ENCODE results near the gene ASCL2. TPM values are rescaled to one million over a fixed set of nuclear protein-coding genes. Genes with fewer than 3 reads are reported as not detected.

ASCL2 gene
- total and polyA plus RNA-seq, 10 of the 15 experiments (the other 5 are each of a cell fraction or from before 2014, with no cell fraction given) = not detected

DNA sequence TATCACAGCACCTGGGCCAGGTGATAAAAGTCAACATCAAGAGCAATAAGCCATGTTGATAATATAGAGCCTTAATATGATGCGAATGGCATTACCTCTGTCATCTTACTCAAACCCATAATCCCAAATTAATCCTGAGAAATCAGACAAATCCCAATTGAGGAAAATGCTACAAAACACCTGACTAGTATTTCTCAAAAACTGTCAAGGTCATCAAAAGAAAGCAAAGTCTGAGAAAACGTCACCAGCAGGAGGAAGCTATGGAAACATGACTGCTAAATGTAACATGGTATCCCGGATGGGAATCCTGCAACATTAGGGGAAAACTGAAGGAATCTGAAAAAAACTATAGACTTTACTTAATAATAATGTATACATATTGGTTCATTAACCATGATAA, 29.6 kb downstream of the ASCL2 start:
- Histone ChIP-seq H3K9ac (ENCODE audit: control insufficient read depth, insufficient read depth, low read length) (no peak overlapping the region), H4K20me1 (ENCODE audit: control insufficient read depth, insufficient read depth) (no peaks in the 10 kb centered on the region), H3K79me2 (ENCODE audit: control insufficient read depth, insufficient read depth, low read length) (no peaks in the 10 kb centered on the region), H3K27ac (ENCODE audit: control insufficient read depth, insufficient read depth) (no peak overlapping the region), H3K4me1 (ENCODE audit: control insufficient read depth, insufficient read depth, low read length) (no peaks in the 10 kb centered on the region), H3K4me3 (no peak overlapping the region), H3K27me3 (replicated peaks in 1 of 2; ENCODE audit: control insufficient read depth in 2 of 2, insufficient read depth in 2 of 2, low read length in 1 of 2) (no peaks in the 10 kb centered on the region; a peak in 1 of 4 replicates), H3K4me2 (ENCODE audit: control insufficient read depth, insufficient read depth) (no peak overlapping the region), H3K36me3 (ENCODE audit: control insufficient read depth in 2 of 2, insufficient read depth in 2 of 2, low read length in 1 of 2) (no peaks in the 10 kb centered on the region), H3K9me3 (replicated peaks; ENCODE audit: control insufficient read depth, insufficient read depth, low read length) (no peaks in the 10 kb centered on the region), H2AFZ (ENCODE audit: control insufficient read depth, low read depth, low read length) (no peak overlapping the region)
- WGBS (ENCODE audit: insufficient coverage, insufficient replicate concordance, low lambda C conversion rate, missing lambda C conversion rate) = 51% methylated on average over 3 of the region's 3 CpGs
- ChIA-PET RAD21 (ENCODE audit: unreplicated experiment) (no interaction called here), SMC1A (ENCODE audit: uncharacterized antibody, unreplicated experiment) (no interaction called here), POLR2A (no interaction called here), CTCF (no interaction called here)
- TF ChIP-seq POLR2AphosphoS2 (IDR thresholded peaks at IDR 0.05; ENCODE audit: low read depth, low read length) (no peak), RAD51 (IDR thresholded peaks at IDR 0.05) (no peak), WRNIP1 (IDR thresholded peaks at IDR 0.05; ENCODE audit: borderline replicate concordance, low read depth, low read length) (no peak), PRDM15 (CRISPR knock-in tag; IDR thresholded peaks at IDR 0.05) (no peak), IKZF1 (conservative IDR thresholded peaks at IDR 0.05) (no peak), ZNF217 (IDR thresholded peaks at IDR 0.05) (no peak), KDM1A (IDR thresholded peaks at IDR 0.05; ENCODE audit: borderline replicate concordance) (no peak), EP300 (IDR thresholded peaks at IDR 0.05; ENCODE audit: borderline replicate concordance in 1 of 2, control insufficient read depth in 1 of 2, low read depth in 2 of 2, low read length in 2 of 2) (no peak), FOXM1 (IDR thresholded peaks at IDR 0.05; ENCODE audit: low read depth, low read length) (no peak), CBFB (IDR thresholded peaks at IDR 0.05; ENCODE audit: low read depth) (no peak), RB1 (IDR thresholded peaks at IDR 0.05; ENCODE audit: borderline replicate concordance) (no peak), POLR2A (IDR thresholded peaks at IDR 0.05; ENCODE audit: low read depth, low read length) (no peak), MEF2B (IDR thresholded peaks at IDR 0.05; ENCODE audit: partially characterized antibody, poor library complexity, severe bottlenecking) (no peak)
- TF ChIP-seq, protein P1, sequence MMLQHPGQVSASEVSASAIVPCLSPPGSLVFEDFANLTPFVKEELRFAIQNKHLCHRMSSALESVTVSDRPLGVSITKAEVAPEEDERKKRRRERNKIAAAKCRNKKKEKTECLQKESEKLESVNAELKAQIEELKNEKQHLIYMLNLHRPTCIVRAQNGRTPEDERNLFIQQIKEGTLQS (IDR thresholded peaks at IDR 0.05; ENCODE audit: borderline replicate concordance, extremely low read depth, low read depth, low read length) = no peak
- TF ChIP-seq, protein P2, sequence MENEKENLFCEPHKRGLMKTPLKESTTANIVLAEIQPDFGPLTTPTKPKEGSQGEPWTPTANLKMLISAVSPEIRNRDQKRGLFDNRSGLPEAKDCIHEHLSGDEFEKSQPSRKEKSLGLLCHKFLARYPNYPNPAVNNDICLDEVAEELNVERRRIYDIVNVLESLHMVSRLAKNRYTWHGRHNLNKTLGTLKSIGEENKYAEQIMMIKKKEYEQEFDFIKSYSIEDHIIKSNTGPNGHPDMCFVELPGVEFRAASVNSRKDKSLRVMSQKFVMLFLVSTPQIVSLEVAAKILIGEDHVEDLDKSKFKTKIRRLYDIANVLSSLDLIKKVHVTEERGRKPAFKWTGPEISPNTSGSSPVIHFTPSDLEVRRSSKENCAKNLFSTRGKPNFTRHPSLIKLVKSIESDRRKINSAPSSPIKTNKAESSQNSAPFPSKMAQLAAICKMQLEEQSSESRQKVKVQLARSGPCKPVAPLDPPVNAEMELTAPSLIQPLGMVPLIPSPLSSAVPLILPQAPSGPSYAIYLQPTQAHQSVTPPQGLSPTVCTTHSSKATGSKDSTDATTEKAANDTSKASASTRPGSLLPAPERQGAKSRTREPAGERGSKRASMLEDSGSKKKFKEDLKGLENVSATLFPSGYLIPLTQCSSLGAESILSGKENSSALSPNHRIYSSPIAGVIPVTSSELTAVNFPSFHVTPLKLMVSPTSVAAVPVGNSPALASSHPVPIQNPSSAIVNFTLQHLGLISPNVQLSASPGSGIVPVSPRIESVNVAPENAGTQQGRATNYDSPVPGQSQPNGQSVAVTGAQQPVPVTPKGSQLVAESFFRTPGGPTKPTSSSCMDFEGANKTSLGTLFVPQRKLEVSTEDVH (IDR thresholded peaks at IDR 0.05; ENCODE audit: low read depth, partially characterized antibody) = no peak
- TF ChIP-seq, protein P3, sequence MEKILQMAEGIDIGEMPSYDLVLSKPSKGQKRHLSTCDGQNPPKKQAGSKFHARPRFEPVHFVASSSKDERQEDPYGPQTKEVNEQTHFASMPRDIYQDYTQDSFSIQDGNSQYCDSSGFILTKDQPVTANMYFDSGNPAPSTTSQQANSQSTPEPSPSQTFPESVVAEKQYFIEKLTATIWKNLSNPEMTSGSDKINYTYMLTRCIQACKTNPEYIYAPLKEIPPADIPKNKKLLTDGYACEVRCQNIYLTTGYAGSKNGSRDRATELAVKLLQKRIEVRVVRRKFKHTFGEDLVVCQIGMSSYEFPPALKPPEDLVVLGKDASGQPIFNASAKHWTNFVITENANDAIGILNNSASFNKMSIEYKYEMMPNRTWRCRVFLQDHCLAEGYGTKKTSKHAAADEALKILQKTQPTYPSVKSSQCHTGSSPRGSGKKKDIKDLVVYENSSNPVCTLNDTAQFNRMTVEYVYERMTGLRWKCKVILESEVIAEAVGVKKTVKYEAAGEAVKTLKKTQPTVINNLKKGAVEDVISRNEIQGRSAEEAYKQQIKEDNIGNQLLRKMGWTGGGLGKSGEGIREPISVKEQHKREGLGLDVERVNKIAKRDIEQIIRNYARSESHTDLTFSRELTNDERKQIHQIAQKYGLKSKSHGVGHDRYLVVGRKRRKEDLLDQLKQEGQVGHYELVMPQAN (conservative IDR thresholded peaks at IDR 0.05) = no peak
- FAIRE-seq = no peak
- DNase-seq (ENCODE audit: low read depth, low spot score) = no peak
- intact Hi-C loops (cut with micrococcal nuclease; ENCODE audit: unreplicated experiment) (no loop called here), in situ Hi-C loops (cut with MboI) (no loop called here)
- no peak for ATAC-seq
- BruUV-seq (replicated peaks) = no TSS peak
